Measurements from ENCODE around the gene LSP1.

LSP1 gene

DNA sequence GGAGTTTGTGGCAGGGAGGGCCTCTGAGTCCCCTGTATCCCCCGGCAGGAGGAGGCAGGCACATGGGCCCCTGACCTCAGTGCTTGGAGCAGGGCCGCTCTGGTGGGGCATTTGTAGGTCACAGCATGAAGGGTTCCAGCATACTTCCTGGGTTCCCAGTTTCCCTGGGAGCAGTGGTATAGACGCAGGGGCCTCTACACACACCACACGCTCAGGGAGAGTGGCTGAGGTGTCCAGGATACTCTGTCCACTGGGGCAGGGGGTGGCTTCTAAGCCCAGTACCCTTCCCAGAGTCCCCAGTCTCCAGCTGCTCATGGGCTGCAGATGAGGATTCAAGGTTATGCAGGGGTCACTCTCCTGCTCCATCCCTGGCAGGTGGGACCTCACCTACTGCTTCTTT lies 6.1 kb downstream of the LSP1 start:
- no peak overlapping the region for H3K27ac Mint-ChIP-seq

GRCh38 chr11:1860108-1860507 lies 7.2 kb downstream of the LSP1 start:
- Mint-ChIP-seq H3K27ac (no peak overlapping the region), H3K9me3 (no peaks in the 10 kb centered on the region)

More for the DNA sequence above, 6.1 kb downstream of the LSP1 start:
- Mint-ChIP-seq H3K4me3 (no peak overlapping the region), H3K4me1 (ENCODE audit: low read depth) (peaks cover 31% of the 10 kb centered on the region), H3K27me3 (no peaks in the 10 kb centered on the region), H3K9me3 (no peaks in the 10 kb centered on the region), H3K36me3 (ENCODE audit: low read depth) (peaks cover 3% of the 10 kb centered on the region)

GRCh38 chr11:1861435-1862411 lies 8.8 kb downstream of the LSP1 start:
- H3K9me3 Mint-ChIP-seq: no peaks in the 10 kb centered on the region
- H3K4me1 Mint-ChIP-seq (ENCODE audit: low read depth): peaks cover 22% of the 10 kb centered on the region
- no peak overlapping the region for H3K4me3 Mint-ChIP-seq
- no peaks in the 10 kb centered on the region for H3K27me3 Mint-ChIP-seq
- peaks cover 3% of the 10 kb centered on the region for H3K36me3 Mint-ChIP-seq (ENCODE audit: low read depth)
- H3K27ac Mint-ChIP-seq: no peak overlapping the region

More at GRCh38 chr11:1860108-1860507, 7.2 kb downstream of the LSP1 start:
- Mint-ChIP-seq H3K4me3 (no peak overlapping the region), H3K36me3 (ENCODE audit: low read depth) (peaks cover 3% of the 10 kb centered on the region), H3K27me3 (no peaks in the 10 kb centered on the region), H3K4me1 (ENCODE audit: low read depth) (peaks cover 35% of the 10 kb centered on the region)

GRCh38 chr11:1862588-1863351 lies 9.9 kb downstream of the LSP1 start:
- H3K27ac Mint-ChIP-seq: no peak overlapping the region
- no peak overlapping the region for H3K4me3 Mint-ChIP-seq
- no peaks in the 10 kb centered on the region for H3K9me3 Mint-ChIP-seq
- H3K4me1 Mint-ChIP-seq (ENCODE audit: low read depth): peaks cover 23% of the 10 kb centered on the region
- no peaks in the 10 kb centered on the region for H3K27me3 Mint-ChIP-seq
- H3K36me3 Mint-ChIP-seq (ENCODE audit: low read depth): peaks cover 3% of the 10 kb centered on the region

GRCh38 chr11:1863352-1864216 lies 10.7 kb downstream of the LSP1 start:
- peaks cover 3% of the 10 kb centered on the region for H3K36me3 Mint-ChIP-seq (ENCODE audit: low read depth)
- H3K9me3 Mint-ChIP-seq: no peaks in the 10 kb centered on the region
- no peak overlapping the region for H3K4me3 Mint-ChIP-seq
- peaks cover 21% of the 10 kb centered on the region for H3K4me1 Mint-ChIP-seq (ENCODE audit: low read depth)
- H3K27me3 Mint-ChIP-seq: no peaks in the 10 kb centered on the region
- no peak overlapping the region for H3K27ac Mint-ChIP-seq

GRCh38 chr11:1864231-1864630 lies 11.3 kb downstream of the LSP1 start:
- Mint-ChIP-seq H3K36me3 (ENCODE audit: low read depth) (peaks cover 2% of the 10 kb centered on the region), H3K4me3 (no peak overlapping the region), H3K4me1 (ENCODE audit: low read depth) (peaks cover 23% of the 10 kb centered on the region), H3K27me3 (no peaks in the 10 kb centered on the region), H3K27ac (no peak overlapping the region), H3K9me3 (no peaks in the 10 kb centered on the region)

- Mint-ChIP-seq H3K9me3 (no peaks in the 10 kb centered on the region), H3K27me3 (no peaks in the 10 kb centered on the region), H3K27ac (no peak overlapping the region), H3K4me1 (ENCODE audit: low read depth) (peaks cover 31% of the 10 kb centered on the region), H3K4me3 (no peak overlapping the region), H3K36me3 (ENCODE audit: low read depth) (no peaks in the 10 kb centered on the region)
Observed at GRCh38 chr11:1864831-1865665, 12.2 kb downstream of the LSP1 start.

DNA sequence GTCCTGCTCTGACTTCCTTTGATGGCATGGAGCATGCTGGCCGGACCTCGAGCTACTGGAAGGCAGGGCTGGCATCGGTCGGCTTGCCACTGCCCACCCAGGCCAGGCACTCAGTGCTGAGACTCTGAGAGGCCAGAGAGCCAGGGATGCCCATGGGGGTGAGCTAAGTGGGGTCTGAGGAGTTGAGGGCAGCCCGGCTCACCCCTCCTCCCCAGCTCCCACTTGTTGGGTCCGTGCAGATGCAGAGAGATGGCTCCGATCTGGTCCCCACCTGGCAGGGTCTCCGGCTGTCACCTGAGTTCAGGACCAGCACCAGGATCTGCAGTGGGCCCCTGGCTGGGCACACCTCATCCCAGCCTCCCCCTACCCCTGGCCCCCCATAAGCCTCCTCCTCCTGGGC lies 13.3 kb downstream of the LSP1 start:
- Mint-ChIP-seq H3K4me3 (no peak overlapping the region), H3K27me3 (no peaks in the 10 kb centered on the region), H3K9me3 (no peaks in the 10 kb centered on the region), H3K36me3 (ENCODE audit: low read depth) (no peaks in the 10 kb centered on the region), H3K4me1 (ENCODE audit: low read depth) (peaks cover 43% of the 10 kb centered on the region), H3K27ac (no peak overlapping the region)

DNA sequence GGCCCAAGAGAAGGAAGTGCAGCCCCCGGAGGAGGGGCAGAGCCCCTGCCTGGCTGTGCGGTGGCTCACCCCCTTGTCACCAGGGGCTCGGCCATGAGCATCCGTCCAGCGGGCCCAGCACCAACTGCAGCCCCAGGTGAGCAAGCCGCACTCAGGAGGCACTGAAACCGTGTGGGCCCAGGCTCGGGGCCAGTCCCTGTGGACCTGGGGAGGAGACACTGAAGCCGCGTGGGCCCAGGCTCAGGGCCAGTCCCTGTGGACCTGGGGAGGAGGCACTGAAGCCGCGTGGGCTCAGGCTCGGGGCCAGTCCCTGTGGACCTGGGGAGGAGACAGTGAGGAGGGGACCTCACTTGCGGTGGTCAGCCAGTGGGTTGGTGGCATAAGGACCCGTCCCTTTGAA lies 13.9 kb downstream of the LSP1 start:
- Mint-ChIP-seq H3K27ac (no peak overlapping the region), H3K36me3 (ENCODE audit: low read depth) (no peaks in the 10 kb centered on the region), H3K4me1 (ENCODE audit: low read depth) (peaks cover 46% of the 10 kb centered on the region), H3K27me3 (no peaks in the 10 kb centered on the region), H3K9me3 (no peaks in the 10 kb centered on the region), H3K4me3 (no peak overlapping the region)

GRCh38 chr11:1867381-1867780 lies 14.5 kb downstream of the LSP1 start:
- Mint-ChIP-seq H3K27ac (no peak overlapping the region), H3K9me3 (no peaks in the 10 kb centered on the region), H3K27me3 (no peaks in the 10 kb centered on the region), H3K4me3 (no peak overlapping the region), H3K4me1 (ENCODE audit: low read depth) (peaks cover 48% of the 10 kb centered on the region), H3K36me3 (ENCODE audit: low read depth) (no peaks in the 10 kb centered on the region)

- Mint-ChIP-seq H3K27me3 (no peaks in the 10 kb centered on the region), H3K27ac (no peak overlapping the region), H3K4me3 (no peak overlapping the region), H3K4me1 (ENCODE audit: low read depth) (peaks cover 48% of the 10 kb centered on the region), H3K9me3 (no peaks in the 10 kb centered on the region), H3K36me3 (ENCODE audit: low read depth) (no peaks in the 10 kb centered on the region)
Observed at GRCh38 chr11:1868056-1868635, 15.3 kb downstream of the LSP1 start.

DNA sequence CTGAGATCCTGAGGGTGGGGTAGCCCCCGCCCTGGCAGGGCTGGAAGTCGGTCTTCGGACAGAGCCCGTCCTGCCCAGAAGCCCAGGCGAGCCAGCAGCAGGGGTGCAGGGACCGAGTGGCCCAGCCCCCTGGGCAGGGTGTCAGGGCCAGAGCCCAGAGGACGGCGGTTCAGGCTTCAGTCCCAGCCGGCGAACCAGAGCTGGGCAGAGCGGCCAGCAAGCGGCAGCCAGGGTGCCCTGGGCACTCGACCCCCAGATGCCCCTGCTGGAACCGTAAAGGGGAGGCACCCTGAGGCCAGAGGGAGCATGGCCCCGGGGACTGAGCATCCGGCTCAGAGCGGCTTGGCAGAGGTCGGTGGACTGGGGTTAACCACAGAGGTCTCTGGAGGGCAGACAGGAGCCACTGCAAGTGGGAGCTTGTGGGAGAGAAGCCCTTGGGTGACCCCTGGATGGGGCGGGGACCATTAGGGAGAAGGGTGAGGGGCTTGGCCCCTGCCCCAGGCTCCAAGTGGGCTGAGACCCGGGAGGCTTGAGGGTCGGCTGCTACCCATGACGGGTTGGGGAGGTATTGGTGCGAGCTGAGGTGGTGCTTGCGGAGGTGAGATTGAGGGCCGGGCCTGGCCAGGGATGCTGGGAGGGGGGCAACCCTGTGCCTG lies 15.9 kb downstream of the LSP1 start:
- H3K36me3 Mint-ChIP-seq (ENCODE audit: low read depth): no peaks in the 10 kb centered on the region
- H3K27me3 Mint-ChIP-seq: no peaks in the 10 kb centered on the region
- H3K4me1 Mint-ChIP-seq (ENCODE audit: low read depth): peaks cover 48% of the 10 kb centered on the region
- peak overlapping the region; percentile 8 for H3K27ac Mint-ChIP-seq
- H3K4me3 Mint-ChIP-seq: no peak overlapping the region
- H3K9me3 Mint-ChIP-seq: no peaks in the 10 kb centered on the region
